Stimulated activated CD4-positive, alpha-beta T cell treated with anti-CD3 and anti-CD28 coated beads, Interleukin-1b, Interleukin-23, amount 100 ng/mL, for 48 hours (primary cell): Measurements from ENCODE around the gene WDR5.

Experiments
- DNase-seq: peaks from one replicate; pipeline ENCODE4 v3.0.0-alpha.2; 2020

The WDR5 gene

DNA sequence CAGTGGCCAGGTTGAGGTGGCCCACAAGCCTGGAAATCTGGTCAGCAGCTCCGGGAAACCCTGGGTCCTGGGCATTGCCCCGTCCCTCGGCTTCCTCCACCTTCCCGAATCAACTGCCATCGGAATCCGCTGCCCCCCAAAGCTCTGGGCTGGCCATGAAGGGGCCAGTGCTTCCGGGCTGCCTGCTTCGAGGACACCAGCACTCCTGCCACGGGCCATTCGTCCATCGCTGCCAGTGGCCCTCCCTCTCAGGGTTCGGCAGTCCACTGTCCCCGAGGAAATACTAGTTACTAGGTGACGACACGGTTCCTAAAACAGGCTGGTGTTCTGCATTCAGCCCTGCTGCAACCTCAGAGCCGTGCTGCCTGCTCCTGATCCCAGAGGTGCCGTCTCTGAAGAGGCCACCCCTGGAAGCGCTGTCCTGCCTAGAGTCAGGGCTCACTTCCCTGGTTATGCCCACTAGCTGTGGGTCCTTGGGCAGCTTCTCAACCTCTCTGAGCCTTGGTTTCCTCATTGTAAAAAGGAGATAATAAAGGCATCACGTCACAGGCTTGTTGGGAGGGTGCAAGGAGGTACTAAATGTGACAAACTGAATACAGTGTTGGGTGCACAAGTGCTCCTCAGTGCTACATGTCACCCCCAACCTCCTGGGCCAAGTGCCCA lies 3.5 kb upstream of the WDR5 start:
- DNase-seq = no peak

GRCh38 chr9:134134949-134135342 lies 936 bp upstream of the WDR5 start:
- no peak for DNase-seq

DNA sequence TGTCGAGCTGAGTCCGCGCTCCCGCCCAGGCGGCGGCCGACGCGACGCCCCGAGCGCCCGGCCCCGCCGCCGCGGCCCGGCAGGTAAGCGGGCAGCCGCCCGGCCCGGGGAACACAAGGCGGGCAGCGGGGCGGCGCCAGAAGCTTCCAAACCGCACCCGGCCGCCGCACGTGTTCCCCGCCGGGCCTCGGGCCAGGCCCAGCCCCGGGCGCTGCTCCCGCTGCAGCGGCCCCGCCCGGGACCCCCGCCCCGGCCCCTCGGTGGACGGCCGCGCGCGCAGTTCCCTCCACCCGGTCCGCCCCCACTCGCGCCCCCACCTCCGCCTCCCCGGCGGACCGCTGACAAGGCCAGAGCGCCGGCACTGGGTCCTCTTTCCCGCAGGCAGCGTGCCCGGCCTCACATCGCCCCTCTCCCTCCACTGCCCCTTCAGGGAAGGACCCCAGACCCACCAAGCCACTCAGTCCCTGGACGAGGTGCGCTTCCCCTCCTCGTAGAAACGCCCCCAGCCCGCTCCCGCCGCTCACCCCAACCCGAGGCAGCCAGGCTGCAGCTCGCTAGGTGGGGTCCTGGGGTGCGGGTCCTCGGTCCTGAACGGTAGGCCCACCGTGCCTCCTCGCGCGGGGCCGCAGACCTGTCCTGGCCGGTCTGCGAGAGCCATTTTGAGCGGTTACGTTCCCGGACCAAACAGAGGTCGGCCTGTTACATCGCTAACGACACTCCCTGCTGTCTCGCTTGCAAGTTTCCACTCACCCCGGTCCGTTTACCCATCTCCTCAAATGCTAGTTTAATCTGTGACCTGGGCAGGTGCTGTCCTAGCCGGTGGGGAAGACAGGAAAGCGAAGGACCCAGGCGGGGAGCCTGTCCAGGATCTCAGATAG lies 475 bp downstream of the WDR5 start:
- DNase-seq = no peak

- DNase-seq = no peak
Measured at GRCh38 chr9:134136996-134137299, 1.1 kb downstream of the WDR5 start.

DNA sequence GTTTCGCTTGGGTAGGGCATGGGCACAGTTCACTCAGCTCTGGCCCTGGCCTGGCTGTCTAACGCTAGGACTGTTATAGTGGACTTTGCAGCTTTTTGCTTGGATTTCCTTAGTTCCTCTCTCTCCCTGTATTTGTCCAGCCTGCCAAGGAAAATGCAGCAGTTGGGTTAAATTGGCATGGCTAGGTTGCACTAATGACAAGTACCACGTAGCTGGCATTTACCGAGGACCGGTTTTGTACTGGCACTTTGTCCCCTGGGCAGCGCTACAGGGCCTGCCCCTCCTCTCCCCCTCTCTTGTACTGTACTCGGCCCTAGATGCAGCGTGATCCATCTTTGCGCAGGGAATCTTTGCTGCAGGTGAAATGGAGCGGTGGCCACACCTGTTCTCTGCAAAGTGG lies 2.4 kb downstream of the WDR5 start:
- DNase-seq = no peak

DNA sequence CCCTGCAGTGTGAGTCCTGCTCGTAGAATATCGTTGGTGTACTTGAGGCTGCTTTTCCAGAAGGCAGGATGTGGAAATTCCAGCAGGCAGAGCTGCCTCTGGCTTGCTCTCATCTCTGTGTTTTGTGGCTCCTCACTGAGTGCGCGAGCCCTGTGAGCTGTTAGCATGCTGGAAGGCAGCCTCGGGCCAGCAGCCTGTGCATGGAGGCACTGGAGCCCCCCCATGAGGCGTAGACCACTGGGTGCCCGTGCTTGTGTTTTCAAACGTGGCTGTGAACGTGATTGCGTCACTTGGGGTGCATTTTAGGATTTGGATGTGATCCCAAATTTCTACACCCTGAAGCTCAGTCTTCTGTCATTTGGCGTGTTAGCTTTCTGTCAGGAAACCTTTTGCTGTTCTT lies 3.2 kb downstream of the WDR5 start:
- no peak for DNase-seq

GRCh38 chr9:134141906-134142305 lies 6.0 kb downstream of the WDR5 start:
- DNase-seq = no peak

DNA sequence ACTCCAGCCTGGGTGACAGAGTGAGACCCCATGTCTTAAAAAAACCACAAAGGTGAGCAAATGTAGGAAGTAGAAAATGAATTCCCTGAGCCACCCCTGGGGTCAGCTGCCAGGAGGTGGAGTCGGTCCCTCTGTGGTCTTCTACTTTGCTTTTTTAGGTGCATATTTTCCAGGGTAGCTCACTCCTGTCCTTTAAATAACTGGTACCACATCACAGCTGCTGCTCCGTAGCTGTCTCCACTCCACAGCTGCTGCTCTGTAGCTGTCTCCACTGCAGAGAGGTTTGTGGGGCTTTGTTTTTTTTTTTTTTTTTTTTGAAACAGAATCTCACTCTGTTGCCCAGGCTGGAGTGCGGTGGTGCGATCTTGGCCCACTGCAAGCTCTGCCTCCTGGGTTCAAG lies 8.9 kb downstream of the WDR5 start:
- no peak for DNase-seq

DNA sequence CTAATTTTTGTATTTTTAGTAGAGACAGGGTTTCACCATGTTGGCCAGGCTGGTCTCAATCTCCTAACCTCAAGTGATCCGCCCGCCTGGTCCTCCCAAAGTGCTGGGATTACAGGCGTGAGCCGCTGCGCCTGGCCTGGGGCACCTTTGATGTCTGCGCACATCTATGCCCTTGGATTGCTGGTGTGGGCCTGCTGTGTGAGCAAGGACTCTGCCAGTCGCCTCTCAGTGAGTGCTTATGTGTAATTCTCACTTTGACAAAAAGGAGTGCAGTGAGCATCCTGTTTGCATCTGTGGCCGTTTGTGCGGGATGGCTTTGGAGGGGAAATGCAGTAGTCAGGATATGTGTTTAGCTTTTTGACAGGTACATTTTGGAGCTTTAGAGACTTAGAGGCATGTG lies 9.4 kb downstream of the WDR5 start:
- DNase-seq = no peak

DNA sequence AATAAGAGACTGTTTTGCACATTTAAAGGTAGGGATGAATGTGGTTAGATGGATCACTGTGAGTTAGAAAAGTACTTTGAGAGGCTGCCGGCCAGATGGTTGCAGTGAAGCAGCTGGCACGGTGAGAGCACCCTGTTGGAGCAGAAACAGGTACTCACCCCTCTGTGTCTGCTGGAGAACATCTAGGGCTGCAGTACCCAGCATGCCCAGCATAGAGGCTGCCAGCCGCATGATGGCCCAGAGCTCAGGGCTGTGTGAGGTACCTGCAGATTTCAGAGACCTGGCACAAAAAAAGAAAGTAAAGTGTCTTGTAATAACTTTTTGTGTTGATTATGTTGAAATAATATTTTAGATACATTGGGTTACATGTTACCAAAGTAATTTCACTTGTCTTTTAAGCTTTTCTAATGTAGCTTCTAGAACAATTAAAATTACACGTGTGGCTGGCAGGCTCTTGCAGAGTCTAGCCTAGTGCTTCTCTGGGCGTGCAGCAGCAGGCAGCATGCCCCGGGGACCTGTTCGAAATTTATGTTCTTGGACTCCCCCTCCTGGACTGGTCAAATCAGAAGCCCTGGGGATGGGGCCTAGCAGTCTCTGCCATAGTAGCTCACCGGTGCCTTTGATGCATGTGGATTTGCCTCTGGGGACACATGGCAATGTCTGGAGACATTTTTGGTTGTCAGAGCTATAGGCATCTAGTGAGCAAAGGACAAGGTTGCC lies 11.1 kb downstream of the WDR5 start:
- DNase-seq = no peak

DNA sequence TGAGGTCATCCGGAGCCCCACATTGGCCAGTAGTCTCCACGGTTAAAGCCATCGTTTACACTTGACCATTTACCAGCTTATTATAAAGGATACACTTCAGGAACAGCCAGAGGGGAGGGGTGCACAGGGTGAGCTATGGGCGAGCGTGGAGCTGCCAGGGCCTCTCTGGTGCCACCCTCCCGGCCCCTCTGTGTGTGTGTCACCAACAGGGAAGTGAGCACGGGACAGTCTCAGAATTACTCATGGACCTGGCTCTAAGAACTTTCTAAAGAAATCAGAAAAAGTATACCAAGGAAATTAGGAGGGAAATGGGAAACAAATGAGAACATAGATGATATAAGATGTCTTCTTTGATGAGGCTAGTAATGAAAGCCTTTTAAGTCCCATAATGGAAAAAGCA lies 13.5 kb downstream of the WDR5 start:
- DNase-seq = no peak

DNA sequence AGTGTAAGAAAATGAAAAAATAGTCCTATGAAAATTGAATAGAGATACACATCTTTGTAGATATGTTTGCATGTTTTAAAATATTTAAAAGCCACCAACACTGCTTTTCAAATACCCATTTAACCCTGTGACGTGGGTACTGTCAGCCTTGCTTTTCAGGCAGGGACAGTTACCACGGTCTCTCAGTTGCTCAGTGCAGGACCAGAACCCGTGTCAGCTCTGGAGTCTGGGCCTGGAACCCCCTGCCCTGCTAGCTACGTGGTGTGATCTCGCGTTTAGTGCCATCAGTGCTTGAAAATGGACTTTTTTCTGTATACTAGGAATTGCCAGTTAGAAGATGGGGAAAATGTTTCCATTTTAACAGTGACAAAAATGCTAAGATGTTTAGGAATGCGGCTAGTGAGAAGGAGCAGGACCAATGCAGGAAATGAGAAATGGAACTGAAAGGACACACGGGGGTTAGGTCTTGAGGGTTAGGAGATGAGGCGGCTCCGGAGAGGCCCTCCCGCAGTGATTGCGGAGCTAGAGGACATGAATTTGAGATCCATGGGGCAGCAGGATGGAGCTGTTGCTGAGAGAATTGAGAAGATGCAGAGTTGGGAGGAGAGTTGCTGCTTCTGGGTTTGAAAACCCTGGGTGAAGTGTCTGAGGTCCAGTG lies 14.8 kb downstream of the WDR5 start:
- DNase-seq = no peak

DNA sequence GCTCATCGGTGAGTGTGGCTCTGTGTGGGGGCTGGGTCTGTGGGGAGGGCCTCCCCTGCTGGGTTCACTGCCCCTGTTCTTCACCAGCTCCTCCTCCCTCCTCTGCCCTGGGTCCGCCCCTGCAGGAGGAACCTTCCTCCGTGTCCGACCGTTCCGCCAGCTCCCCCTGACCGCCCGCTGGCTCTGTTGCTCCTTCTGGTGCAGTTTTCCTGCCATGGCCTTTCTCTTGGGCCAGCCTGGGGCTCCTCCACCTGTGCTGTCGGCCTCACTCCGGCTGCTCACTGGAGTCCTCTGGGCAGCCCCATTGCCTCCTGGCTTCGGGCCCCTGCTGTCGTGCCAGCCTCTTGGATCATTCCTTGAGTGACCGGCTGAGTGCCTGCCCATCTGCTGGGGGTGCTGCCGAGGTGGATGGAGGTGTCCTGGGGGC lies 16.2 kb downstream of the WDR5 start:
- no peak for DNase-seq

GRCh38 chr9:134152488-134152887 lies 16.6 kb downstream of the WDR5 start:
- no peak for DNase-seq

GRCh38 chr9:134153450-134153849 lies 17.6 kb downstream of the WDR5 start:
- DNase-seq = no peak

GRCh38 chr9:134154262-134154701 lies 18.4 kb downstream of the WDR5 start:
- no peak for DNase-seq

DNA sequence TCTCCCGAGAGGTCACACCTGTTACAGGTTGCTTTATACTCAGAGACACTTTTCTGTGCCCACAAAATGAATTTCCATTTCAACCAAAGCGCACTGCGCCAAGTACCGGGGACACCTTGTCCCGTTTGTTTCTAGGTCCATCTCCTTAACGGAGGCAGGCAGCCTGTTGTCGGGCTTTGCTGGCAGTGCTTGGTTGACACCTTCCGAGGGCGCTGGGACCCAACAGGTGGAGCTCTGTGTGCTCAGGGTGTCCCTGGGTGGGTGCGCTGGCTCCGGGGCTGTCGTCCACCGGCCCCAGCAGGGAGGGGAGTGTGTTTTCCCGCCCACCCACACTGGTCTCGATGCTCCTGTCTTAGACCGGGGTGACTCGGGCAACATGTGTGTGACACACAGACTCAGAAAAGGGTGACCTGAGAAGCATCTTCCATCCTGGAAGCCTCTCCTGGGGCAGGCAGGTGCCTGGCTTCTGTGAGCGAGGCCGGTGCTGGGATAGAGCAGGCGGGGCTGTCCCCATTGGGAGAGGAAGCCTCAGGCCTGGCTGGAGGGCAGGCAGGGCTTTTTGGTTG lies 20.0 kb downstream of the WDR5 start:
- no peak for DNase-seq

DNA sequence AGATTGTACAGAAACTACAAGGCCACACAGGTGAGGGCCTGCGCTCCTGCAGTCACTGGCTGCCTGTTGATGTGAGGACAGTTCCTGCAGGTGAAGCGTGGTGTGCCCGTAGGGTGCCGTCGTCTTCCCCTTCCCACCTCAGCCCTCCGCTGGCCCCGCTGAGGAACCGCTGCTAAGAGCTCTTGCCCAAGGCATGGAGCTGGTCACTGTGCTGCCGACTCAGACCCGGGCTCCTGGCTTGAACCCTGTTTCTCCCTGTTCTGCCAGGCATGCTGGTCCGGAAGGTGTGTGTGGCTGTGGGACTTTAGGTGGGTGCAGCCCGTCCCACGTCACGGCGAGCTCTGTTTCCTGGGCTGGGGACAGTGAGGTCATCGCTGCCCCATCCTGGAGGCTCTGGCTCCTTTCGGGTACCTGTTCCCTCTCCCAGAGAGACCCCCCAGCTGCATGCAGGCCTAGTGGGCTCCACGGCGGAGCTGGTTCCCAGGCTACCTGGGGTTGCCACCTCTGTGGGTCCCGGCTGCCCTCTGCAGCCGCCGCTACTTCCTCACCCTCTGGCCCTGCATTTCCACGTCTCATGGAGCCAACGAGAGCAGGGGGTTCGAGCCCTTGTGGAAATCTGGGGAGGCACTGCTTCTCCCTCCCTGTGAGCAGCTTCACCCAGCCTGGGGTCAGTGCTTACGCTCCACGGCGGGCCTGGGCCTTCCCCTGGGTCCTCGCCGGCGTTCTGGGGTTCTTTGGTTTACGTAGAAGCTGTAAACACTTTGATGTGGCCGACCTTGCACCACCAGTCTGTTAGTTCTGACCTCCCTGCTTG lies 20.9 kb downstream of the WDR5 start:
- no peak for DNase-seq

DNA sequence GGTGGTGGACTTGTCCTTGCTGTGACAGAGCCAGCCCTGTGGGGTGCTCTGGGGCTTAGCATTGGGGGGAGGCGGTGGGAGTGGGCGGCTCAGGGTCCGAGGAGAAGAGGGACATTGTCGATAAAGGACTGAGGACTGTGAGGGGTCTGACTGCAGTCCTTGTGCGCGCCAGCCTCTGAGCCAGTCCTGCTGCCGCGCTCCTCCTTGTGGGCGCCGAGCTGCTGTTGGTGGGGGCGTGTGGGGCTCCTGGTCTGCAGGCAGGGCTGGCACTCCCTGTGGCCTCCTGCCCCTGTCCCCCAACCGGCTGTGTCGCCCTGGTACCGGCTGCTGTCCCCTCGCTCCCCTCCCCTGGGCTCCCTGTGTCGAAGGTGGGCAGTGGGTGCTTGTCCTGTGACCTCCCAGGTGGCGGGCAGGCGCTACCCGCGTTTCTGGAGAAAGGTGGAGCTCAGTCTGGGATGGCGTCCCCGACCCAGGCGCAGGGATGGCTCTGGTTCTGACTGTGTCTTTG lies 21.6 kb downstream of the WDR5 start:
- no peak for DNase-seq

- DNase-seq = no peak
Measured at GRCh38 chr9:134158242-134158641, 22.4 kb downstream of the WDR5 start.

- no peak for DNase-seq
Measured at GRCh38 chr9:134158753-134159392, 23.0 kb downstream of the WDR5 start.
